Endothelial cell of umbilical vein (primary cell): ENCODE data around the gene ETV3L.

Experiments
- CTCF ChIP-seq, 2 donors: IDR thresholded peaks; 1 replicate in 1 of 2; 2 replicates in 1 of 2; pipeline ENCODE4 v1.5.1; 2011; ENCODE audit warnings: low read length in 2 of 2, mild to moderate bottlenecking in 2 of 2, moderate library complexity in 2 of 2, control low read depth in 1 of 2, inconsistent platforms in 1 of 2, low read depth in 1 of 2; ENCODE audit not compliant: insufficient read depth in 1 of 2; ENCODE audit errors: extremely low read depth in 1 of 2
- JUN ChIP-seq: IDR thresholded peaks from 2 replicates; pipeline ENCODE4 v1.6.1; 2011; ENCODE audit warnings: borderline replicate concordance, low read depth; ENCODE audit not compliant: insufficient read length, insufficient read depth
- POLR2AphosphoS5 ChIP-seq: IDR thresholded peaks from 2 replicates; pipeline ENCODE4 v1.6.1; 2012; ENCODE audit warnings: low read depth, mild to moderate bottlenecking, control low read depth, low read length, moderate library complexity; ENCODE audit not compliant: insufficient read depth

GRCh38 chr1:157105298-157105987, 5.8 kb upstream of the ETV3L start:
- TF ChIP-seq JUN (no peak), CTCF (IDR thresholded peaks at IDR 0.05; ENCODE audit: extremely low read depth in 1 of 2, insufficient read depth in 1 of 2, low read depth in 1 of 2, low read length in 2 of 2) (no peak), POLR2AphosphoS5 (no peak)
